22Rv1 (cell line): ENCODE data around the gene PAX1.

ENCODE experiments used
- H3K27ac ChIP-seq: fragments of 450-650 bp; 2 replicates; pipeline ENCODE4 v1.5.1; 2017
- ZFX ChIP-seq: fragments of 450-650 bp; IDR thresholded peaks from 2 replicates; pipeline ENCODE4 v1.6.1; 2017; ENCODE audit warnings: antibody characterized with exemption, borderline replicate concordance
- TF ChIP-seq, protein P1 (sequence below): fragments of 450-650 bp; IDR thresholded peaks from 2 replicates; pipeline ENCODE4 v1.5.1; 2017; ENCODE audit warnings: mild to moderate bottlenecking

The PAX1 gene

DNA sequence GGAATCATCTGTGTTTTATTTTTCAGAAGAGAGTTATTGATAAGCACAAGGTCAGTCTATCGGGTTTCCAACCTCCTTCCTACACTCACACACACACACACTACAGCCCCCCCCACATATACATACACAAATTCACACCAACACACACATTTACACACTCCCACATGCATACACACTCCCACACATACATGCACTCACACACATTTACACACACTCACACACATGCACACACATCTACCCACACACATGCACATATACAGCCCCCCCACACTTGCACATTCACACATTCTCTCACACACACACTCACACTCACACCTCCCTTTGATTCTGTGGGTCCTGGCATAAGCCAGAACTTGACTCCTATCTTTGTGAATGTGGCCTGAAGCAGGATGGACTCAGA lies 34.5 kb upstream of the PAX1 start:
- TF ChIP-seq, protein P1, sequence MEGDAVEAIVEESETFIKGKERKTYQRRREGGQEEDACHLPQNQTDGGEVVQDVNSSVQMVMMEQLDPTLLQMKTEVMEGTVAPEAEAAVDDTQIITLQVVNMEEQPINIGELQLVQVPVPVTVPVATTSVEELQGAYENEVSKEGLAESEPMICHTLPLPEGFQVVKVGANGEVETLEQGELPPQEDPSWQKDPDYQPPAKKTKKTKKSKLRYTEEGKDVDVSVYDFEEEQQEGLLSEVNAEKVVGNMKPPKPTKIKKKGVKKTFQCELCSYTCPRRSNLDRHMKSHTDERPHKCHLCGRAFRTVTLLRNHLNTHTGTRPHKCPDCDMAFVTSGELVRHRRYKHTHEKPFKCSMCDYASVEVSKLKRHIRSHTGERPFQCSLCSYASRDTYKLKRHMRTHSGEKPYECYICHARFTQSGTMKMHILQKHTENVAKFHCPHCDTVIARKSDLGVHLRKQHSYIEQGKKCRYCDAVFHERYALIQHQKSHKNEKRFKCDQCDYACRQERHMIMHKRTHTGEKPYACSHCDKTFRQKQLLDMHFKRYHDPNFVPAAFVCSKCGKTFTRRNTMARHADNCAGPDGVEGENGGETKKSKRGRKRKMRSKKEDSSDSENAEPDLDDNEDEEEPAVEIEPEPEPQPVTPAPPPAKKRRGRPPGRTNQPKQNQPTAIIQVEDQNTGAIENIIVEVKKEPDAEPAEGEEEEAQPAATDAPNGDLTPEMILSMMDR: no peak
- TF ChIP-seq ZFX: no peak
- no peak overlapping the region for H3K27ac ChIP-seq

DNA sequence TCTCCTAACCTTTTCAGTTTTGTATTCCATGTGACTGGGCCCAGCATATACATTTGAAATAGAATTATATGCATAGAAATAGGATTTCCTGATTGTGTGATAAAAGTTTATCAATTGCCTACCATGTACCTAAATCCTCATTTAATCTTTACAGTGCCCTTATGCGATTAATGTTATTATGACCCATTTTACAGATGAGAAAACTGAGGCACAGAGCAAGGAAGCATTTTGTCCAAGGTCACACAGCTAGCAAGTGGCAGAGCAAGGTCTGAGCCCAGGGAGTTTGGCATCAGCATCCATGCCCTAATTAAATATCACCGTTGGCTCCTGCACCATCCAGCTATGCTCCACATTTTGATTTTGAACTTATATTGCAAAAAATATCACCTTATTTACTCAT lies 28.2 kb upstream of the PAX1 start:
- H3K27ac ChIP-seq: no peak overlapping the region
- TF ChIP-seq ZFX: no peak
- TF ChIP-seq, protein P1: no peak

DNA sequence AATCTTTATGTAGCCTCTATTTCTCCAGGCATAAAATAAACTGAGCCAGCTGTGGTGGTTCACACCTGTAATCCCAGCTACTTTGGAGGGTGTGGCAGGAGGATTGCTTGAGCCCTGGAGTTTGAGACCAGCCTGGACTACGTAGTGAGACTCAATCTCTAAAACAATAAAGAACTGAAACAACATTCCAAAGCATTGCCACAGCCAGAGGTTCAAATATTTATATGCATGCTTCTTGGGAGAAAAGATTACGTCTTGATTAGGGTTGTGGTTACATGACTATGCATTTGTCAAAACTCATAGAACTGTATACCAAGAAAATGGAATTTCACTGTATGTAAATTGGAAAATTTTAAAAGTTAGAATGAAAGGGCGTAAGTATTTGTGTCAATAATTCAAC lies 27.7 kb upstream of the PAX1 start:
- TF ChIP-seq, protein P1: no peak
- no peak for TF ChIP-seq ZFX
- H3K27ac ChIP-seq: no peak overlapping the region

DNA sequence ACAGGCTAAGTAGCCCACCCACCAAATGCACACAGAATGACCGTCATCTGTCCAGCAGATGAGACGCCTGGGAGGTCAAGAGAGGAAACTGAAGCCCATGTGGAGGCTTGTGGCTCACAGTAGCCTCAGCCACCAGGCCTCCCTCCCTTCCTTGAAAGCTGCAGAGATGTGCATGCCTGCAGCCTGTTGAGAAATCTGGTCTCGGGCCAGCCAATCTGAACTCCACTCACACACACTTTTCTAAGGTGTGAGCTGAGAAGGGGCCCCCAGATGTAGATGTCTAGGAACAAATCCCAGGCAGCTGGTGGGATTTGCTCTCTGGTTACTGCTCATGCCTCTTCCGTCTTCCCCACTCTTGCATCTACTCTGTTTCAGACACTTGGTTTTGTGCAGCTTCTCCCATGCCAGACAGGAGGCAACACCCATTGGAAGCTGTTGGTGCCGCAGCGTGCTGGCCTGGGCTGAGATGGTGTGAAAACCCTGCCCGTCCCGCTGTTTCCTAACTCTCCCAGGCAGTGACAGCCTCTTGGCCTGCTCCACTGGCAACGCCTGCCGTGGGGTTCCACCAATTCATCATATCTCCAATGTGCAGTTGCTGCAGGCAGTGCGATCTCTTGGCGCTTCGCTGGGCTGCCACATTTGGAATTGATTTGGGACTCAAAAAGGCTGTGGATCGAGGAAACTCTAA lies 24.1 kb upstream of the PAX1 start:
- TF ChIP-seq, protein P1: no peak
- no peak for TF ChIP-seq ZFX
- H3K27ac ChIP-seq: no peak overlapping the region

DNA sequence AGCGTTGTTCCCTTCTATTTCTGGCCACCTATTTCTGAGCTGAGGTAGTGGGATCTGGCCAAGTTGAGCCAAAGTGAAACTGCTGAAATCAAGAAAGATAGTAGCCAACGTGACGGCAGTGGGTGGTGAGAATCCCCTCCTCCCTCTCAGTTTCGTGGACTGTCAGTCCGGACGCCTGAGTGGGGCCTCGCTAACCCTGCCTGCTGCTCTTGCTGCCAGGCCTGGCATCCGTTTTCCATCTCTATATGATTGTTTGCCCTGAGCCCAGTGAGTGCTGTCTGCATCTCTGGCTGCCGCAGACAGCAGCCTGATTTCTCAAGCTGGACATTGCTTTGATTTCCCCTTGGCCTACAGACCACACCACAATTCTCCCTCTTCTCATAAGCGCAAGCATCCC lies 23.5 kb upstream of the PAX1 start:
- no peak overlapping the region for H3K27ac ChIP-seq
- no peak for TF ChIP-seq ZFX
- TF ChIP-seq, protein P1: no peak

DNA sequence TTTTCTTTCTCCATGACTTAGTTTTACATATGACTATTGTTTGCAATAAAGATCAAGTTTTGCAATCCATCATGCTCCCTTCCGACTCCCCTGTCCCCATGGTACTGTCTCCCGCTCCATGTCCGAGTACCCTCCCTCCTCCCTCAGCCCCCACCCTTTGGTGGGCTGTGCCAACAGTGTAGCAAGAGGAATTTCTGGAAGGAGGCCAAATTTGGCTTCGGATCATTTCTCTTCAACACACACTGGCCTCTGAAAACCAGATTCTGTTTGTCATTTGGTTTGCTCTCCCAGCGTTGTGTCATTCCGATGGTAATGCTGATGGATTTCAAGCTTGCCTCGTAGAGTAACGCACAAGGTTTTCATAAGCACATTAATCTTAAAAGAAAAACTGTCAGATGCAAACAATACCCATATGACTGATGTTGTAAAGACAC lies 22.9 kb upstream of the PAX1 start:
- TF ChIP-seq, protein P1: no peak
- no peak for TF ChIP-seq ZFX
- no peak overlapping the region for H3K27ac ChIP-seq

DNA sequence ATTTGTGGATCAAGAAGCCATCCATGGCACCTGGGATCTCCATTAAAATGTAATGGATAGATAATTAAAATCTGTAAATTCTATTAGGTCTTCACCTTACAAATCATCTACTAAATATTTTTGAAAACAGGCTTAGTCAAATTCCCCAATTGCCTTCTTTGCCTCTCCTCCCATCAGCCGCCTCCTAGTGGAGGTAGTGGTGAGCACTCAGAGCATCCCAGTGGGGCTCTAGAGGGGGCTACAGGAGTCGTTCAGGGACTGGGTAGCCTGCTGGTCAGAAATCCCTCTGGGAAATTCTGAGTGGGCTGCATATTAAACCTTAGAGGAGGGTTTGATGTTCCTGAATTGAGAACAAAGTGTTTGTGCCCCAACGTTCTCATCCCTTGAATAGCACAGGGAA lies 20.8 kb upstream of the PAX1 start:
- H3K27ac ChIP-seq: no peak overlapping the region
- TF ChIP-seq, protein P1: no peak
- TF ChIP-seq ZFX: no peak
